Measurements from ENCODE around the gene LRRC4. TPM values are rescaled to one million over a fixed set of nuclear protein-coding genes. Genes with fewer than 3 reads are reported as not detected.

The LRRC4 gene
- total RNA-seq, 6 donors from 2014 or later, result 3.9 to 23.3 (median 11.1) TPM

DNA sequence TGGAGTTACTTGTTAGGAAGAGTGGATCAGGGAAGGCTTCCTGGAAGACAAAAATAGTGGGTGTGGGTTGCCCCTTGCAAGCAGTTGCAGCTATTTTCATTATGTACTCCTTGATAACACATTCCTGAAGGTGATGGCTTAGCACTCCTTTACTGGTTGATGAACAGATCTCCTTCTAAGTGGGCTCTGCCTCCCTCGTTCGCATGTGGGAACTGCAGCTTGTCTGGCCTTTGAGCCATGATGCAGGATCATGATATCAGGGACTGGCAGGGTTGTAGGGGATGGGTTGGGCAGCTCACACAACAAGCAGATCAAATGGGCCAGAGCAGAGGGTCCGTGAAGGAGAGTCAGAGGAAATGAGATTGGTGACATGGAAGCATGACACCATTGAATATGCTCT, 28.8 kb upstream of the LRRC4 start:
- TF ChIP-seq EP300 (IDR thresholded peaks at IDR 0.05), result no peak
- TF ChIP-seq, protein P1, sequence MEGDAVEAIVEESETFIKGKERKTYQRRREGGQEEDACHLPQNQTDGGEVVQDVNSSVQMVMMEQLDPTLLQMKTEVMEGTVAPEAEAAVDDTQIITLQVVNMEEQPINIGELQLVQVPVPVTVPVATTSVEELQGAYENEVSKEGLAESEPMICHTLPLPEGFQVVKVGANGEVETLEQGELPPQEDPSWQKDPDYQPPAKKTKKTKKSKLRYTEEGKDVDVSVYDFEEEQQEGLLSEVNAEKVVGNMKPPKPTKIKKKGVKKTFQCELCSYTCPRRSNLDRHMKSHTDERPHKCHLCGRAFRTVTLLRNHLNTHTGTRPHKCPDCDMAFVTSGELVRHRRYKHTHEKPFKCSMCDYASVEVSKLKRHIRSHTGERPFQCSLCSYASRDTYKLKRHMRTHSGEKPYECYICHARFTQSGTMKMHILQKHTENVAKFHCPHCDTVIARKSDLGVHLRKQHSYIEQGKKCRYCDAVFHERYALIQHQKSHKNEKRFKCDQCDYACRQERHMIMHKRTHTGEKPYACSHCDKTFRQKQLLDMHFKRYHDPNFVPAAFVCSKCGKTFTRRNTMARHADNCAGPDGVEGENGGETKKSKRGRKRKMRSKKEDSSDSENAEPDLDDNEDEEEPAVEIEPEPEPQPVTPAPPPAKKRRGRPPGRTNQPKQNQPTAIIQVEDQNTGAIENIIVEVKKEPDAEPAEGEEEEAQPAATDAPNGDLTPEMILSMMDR (IDR thresholded peaks at IDR 0.05), result no peak
- no peak for TF ChIP-seq POLR2AphosphoS5 (IDR thresholded peaks at IDR 0.05)
- TF ChIP-seq POLR2A (IDR thresholded peaks at IDR 0.05), result no peak
- no peak overlapping the region for H3K27ac ChIP-seq
- WGBS, 2 donors, result 90 to 98% methylated on average over 3 of the region's 3 CpGs
- no peak overlapping the region for H3K4me3 ChIP-seq
- no peaks in the 10 kb centered on the region for H3K27me3 ChIP-seq
- ATAC-seq (ENCODE audit: low FRiP score in 2 of 2) (no peak), DNase-seq (no peak)
- H3K36me3 ChIP-seq, result peaks cover 0 to 6% (median 2%) of the 10 kb centered on the region in 4 donors
- no peaks in the 10 kb centered on the region for H3K9me3 ChIP-seq
- no peaks in the 10 kb centered on the region for H3K4me1 ChIP-seq

DNA sequence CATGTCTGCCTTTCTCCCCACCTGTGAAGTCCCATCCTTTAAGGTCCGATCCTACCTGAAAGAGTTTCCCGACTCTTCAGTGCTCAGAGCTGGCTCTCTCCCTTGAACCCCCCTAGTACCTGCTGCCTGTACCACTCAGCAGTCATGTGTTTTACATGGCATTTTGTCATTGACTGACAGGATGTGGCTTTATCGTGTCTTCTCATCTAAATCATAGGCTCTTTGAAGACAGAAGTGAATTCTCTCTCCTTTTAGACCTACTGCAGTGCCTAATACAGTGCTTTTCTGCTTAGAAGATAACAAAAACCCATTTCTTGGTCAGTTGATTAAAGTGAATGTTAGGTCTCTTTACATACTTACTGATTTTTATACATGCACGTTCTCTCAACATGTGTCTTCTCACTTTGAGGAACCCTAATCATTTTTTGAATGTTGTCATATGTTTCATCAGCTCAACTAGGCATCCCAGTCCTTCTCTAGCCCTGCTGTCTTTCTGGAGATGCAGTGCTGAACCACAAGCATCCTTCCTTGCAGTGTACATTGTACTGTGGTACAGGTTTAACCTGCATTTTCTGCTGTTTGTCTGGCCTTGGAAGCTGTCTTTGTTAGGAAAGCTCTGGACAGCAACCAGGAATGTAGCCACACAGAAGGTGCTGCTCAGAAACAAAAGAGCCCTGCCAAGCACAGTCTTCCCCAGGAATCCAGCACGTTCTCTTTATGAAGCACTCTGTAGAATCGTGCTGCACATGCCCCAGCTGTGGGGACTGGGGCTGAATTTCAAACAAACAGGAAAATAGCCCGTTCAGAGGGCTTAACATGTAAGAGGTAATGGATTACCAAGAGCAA, 28.1 kb upstream of the LRRC4 start:
- Histone ChIP-seq H3K4me3 (no peak overlapping the region), H3K27me3 (no peaks in the 10 kb centered on the region), H3K27ac (no peak overlapping the region), H3K4me1 (no peaks in the 10 kb centered on the region), H3K36me3 (peaks cover 0 to 6% (median 3%) of the 10 kb centered on the region in 4 donors), H3K9me3 (no peaks in the 10 kb centered on the region)
- TF ChIP-seq POLR2AphosphoS5 (IDR thresholded peaks at IDR 0.05), result no peak
- TF ChIP-seq, protein P1 (IDR thresholded peaks at IDR 0.05), result no peak
- no peak for TF ChIP-seq POLR2A (IDR thresholded peaks at IDR 0.05)
- no peak for TF ChIP-seq EP300 (IDR thresholded peaks at IDR 0.05)
- ATAC-seq (ENCODE audit: low FRiP score in 2 of 2) (no peak), DNase-seq (no peak)
- 80 to 81% methylated on average over 7 of the region's 7 CpGs for WGBS, 2 donors

GRCh38 chr7:128057909-128058308, 26.7 kb upstream of the LRRC4 start:
- 63 to 71% methylated on average over 1 of the region's 1 CpG for WGBS, 2 donors
- Histone ChIP-seq H3K4me3 (no peak overlapping the region), H3K4me1 (peaks cover 1 to 5% (median 4%) of the 10 kb centered on the region in 4 donors), H3K9me3 (no peaks in the 10 kb centered on the region), H3K36me3 (peaks cover 0 to 7% (median 5%) of the 10 kb centered on the region in 4 donors), H3K27me3 (no peaks in the 10 kb centered on the region), H3K27ac (no peak overlapping the region)
- TF ChIP-seq POLR2AphosphoS5 (IDR thresholded peaks at IDR 0.05), result no peak
- no peak for TF ChIP-seq EP300 (IDR thresholded peaks at IDR 0.05)
- no peak for TF ChIP-seq POLR2A (IDR thresholded peaks at IDR 0.05)
- TF ChIP-seq, protein P1 (IDR thresholded peaks at IDR 0.05), result no peak
- ATAC-seq (ENCODE audit: low FRiP score in 2 of 2) (no peak), DNase-seq (no peak)

DNA sequence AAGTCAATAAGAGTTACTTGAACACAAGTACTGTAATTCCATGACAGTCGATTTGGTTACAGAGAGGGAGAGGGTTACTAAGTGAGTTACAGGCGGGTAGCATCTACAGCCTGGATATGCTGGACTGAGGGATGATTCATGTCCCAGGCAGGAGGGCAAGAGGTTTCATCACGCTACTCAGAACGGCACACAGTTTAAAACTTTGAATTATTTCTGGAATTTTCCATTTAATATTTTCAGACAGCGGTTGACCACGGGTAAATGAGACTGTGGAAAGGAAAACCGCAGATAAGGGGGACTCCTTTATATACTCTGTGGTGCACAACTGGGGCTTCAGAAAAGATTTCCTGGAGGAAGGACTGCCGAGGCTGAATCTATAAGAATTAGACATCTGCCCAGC, 25.7 kb upstream of the LRRC4 start:
- no peak overlapping the region for H3K4me3 ChIP-seq
- H3K36me3 ChIP-seq, result peaks cover 0 to 7% (median 5%) of the 10 kb centered on the region in 4 donors
- no peaks in the 10 kb centered on the region for H3K9me3 ChIP-seq
- peaks cover 10 to 15% (median 11%) of the 10 kb centered on the region in 4 donors for H3K4me1 ChIP-seq
- H3K27ac ChIP-seq, result no peak overlapping the region
- WGBS, 2 donors, result 89 to 93% methylated on average over 8 of the region's 8 CpGs
- no peaks in the 10 kb centered on the region for H3K27me3 ChIP-seq
- TF ChIP-seq, protein P1 (IDR thresholded peaks at IDR 0.05), result no peak
- TF ChIP-seq POLR2AphosphoS5 (IDR thresholded peaks at IDR 0.05), result no peak
- TF ChIP-seq POLR2A (IDR thresholded peaks at IDR 0.05), result no peak
- no peak for TF ChIP-seq EP300 (IDR thresholded peaks at IDR 0.05)
- DNase-seq (no peak), ATAC-seq (ENCODE audit: low FRiP score in 2 of 2) (no peak)

Data from upper lobe of left lung (tissue), 6 donors.